ENCODE data around the gene CUTA.

DNA sequence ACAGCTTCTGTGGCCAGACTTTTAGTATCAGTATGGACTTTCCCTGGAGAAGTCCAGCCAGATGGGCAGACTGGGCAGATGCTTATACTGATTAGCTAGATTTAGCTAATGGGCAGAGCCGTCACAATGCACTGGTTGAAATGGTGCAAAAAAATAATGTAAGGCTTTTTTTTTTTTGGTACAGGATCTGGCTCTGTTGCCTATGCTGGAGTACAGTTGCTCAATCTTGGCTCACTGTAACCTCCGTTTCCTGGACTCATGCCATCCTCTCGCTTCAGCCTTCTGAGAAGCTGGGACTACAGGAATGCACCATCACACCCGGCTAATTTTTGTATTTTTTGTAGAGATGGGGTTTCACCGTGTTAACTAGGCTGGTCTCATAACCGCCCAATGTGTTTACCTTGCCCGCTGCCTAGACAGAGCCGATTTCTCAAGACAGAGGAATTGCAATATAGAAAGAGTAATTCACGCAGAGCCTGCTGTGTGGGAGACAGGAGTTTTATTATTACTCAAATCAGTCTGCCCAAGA is 42.7 kb downstream of the CUTA start:
- no peak for TF ChIP-seq POLR2A (IDR thresholded peaks at IDR 0.05; ENCODE audit: low read length)
- no peak for TF ChIP-seq GATA1 (IDR thresholded peaks at IDR 0.05; ENCODE audit: low read depth, low read length)

Measured in erythroblast (primary cell).